DMS53 treated with DMSO at 0.1 percent for 48 hours (cell line): ENCODE measurements around the gene DCAF8.

Source experiments
- DNase-seq: peaks from one replicate; lab custom pipeline; 2025; ENCODE audit not compliant: unreplicated experiment; lab: John Stamatoyannopoulos, UW

Gene DCAF8

GRCh38 chr1:160171354-160171753 is 91.0 kb downstream of the DCAF8 start:
- DNase-seq: no peak

GRCh38 chr1:160169553-160170399 is 92.6 kb downstream of the DCAF8 start:
- no peak for DNase-seq

GRCh38 chr1:160168609-160169369 is 93.6 kb downstream of the DCAF8 start:
- DNase-seq: no peak

GRCh38 chr1:160168016-160168415 is 94.3 kb downstream of the DCAF8 start:
- no peak for DNase-seq

- no peak for DNase-seq
Observed at GRCh38 chr1:160167580-160167979, 94.8 kb downstream of the DCAF8 start.

- no peak for DNase-seq
Observed at GRCh38 chr1:160167056-160167455, 95.3 kb downstream of the DCAF8 start.

- DNase-seq: no peak
Observed at GRCh38 chr1:160166166-160166868, 96.0 kb downstream of the DCAF8 start.
